Activated T-helper 1 cell treated with anti-CD3 and anti-CD28 coated beads, Interleukin-12 subunit alpha, Interleukin-12 subunit beta, Interleukin-2, Interleukin-4 antibody, amounts not matched to agents 30 ng/mL and 10 ng/mL and 1 ng/mL, durations not matched to agents 14 hours and 24 hours and 36 hours (primary cell): ENCODE measurements around the gene GSTM3. TPM values are rescaled to one million over a fixed set of nuclear protein-coding genes. Genes with fewer than 3 reads are reported as not detected.

Experiments used
- DNase-seq: peaks from one replicate; pipeline ENCODE4 v3.0.0; 2021; ENCODE audit warnings: low spot score
- H3K27ac Mint-ChIP-seq: one replicate; pipeline ENCODE4 v1.8.0; 2021; ENCODE audit warnings: mild to moderate bottlenecking, mixed read lengths
- H3K27me3 Mint-ChIP-seq: one replicate; pipeline ENCODE4 v1.8.0; 2022; ENCODE audit warnings: mild to moderate bottlenecking, moderate library complexity, mixed read lengths; ENCODE audit not compliant: insufficient read depth
- H3K36me3 Mint-ChIP-seq: one replicate; pipeline ENCODE4 v1.8.0; 2021; ENCODE audit warnings: low read depth, mixed read lengths
- H3K4me1 Mint-ChIP-seq: one replicate; pipeline ENCODE4 v1.8.0; 2021; ENCODE audit warnings: low read depth, mixed read lengths
- H3K4me3 Mint-ChIP-seq: one replicate; pipeline ENCODE4 v1.8.0; 2021; ENCODE audit warnings: mild to moderate bottlenecking, moderate library complexity, mixed read lengths
- H3K9me3 Mint-ChIP-seq: one replicate; pipeline ENCODE4 v1.8.0; 2021; ENCODE audit warnings: mixed read lengths
- intact Hi-C: fragments of 100-400 bp; cut with micrococcal nuclease; formaldehyde crosslinking; loops from one replicate; pipeline ENCODE4 v1.15.1; 2024
- total RNA-seq: library from RNA; stranded (reverse); gene quantifications from 2 replicates; pipeline ENCODE4 v1.2.3, GENCODE V29; 2022

The GSTM3 gene
- total RNA-seq, 1 donor from 2014 or later = 10.1 TPM

GRCh38 chr1:109782927-109783326 is 42.1 kb upstream of the GSTM3 start:
- Mint-ChIP-seq H3K27me3 (no peaks in the 10 kb centered on the region), H3K4me1 (peaks cover 21% of the 10 kb centered on the region), H3K27ac (no peak overlapping the region), H3K36me3 (peaks cover 14% of the 10 kb centered on the region), H3K4me3 (no peak overlapping the region), H3K9me3 (peaks cover 11% of the 10 kb centered on the region)
- intact Hi-C loops = no loop called here
- no peak for DNase-seq

DNA sequence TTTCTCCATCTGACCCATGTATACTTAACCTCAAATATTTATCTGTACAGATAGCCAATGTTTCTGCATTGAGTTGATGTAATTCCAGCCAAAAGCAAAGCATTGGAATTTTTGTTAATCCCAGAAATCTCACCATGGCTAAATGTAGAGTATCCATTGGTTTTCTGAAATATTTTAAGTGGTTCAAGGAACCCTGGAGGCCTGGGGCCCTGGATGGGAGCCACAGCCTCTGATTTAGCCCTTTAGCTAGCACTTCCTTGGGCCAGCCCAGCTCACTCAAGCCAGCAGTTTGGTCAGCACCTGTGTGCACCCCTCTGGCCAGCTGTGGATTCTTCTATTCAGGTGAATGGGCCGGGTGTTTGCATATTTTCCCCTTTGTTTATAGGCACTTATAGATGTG is 41.7 kb upstream of the GSTM3 start:
- Mint-ChIP-seq H3K4me3 (no peak overlapping the region), H3K27ac (no peak overlapping the region), H3K4me1 (peaks cover 22% of the 10 kb centered on the region), H3K36me3 (peaks cover 14% of the 10 kb centered on the region), H3K9me3 (peaks cover 11% of the 10 kb centered on the region), H3K27me3 (no peaks in the 10 kb centered on the region)
- intact Hi-C loops = no loop called here
- no peak for DNase-seq

DNA sequence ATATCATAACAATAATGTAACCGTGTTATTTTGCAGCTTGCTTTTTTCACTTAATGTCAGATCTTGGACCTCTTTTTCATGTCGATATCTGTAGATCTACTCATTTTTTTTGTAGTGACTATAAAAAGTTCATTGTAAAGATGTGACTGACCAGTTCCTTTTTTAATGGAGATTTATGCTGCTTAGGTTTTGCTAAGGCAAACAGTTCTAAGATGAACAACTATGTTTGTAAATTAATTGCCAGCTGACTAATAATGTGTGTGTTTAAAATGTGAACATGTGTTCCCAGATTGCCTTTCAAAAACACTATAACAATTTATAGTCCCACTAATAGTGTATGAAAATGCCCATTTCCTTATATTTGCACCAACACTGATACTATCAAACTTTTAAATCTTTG is 41.0 kb upstream of the GSTM3 start:
- peaks cover 13% of the 10 kb centered on the region for H3K36me3 Mint-ChIP-seq
- H3K27me3 Mint-ChIP-seq = no peaks in the 10 kb centered on the region
- peaks cover 11% of the 10 kb centered on the region for H3K9me3 Mint-ChIP-seq
- H3K4me1 Mint-ChIP-seq = peaks cover 27% of the 10 kb centered on the region
- H3K27ac Mint-ChIP-seq = no peak overlapping the region
- no peak for DNase-seq
- no peak overlapping the region for H3K4me3 Mint-ChIP-seq
- intact Hi-C loops = no loop called here

DNA sequence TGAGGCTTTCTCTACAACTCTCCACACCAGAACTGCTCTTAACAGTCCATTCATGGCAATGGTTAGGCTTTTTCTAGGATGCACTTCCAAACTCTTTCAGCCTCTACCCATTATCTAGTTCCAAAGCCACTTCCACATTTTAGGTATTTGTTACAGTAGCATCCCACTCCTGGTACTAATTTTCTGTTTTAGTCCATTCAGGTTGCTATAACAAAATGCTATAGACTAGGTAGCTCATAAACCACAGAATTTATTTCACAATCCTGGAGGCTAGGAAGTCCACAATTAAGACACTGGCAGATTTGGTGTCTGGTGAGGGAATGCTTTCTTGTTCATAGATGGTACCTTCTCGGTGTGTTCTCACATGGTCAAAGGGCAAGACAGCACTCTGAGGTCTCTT is 40.1 kb upstream of the GSTM3 start:
- Mint-ChIP-seq H3K27ac (no peak overlapping the region), H3K27me3 (no peaks in the 10 kb centered on the region), H3K36me3 (peaks cover 13% of the 10 kb centered on the region), H3K9me3 (peaks cover 11% of the 10 kb centered on the region), H3K4me3 (no peak overlapping the region), H3K4me1 (peaks cover 21% of the 10 kb centered on the region)
- intact Hi-C loops = no loop called here
- DNase-seq = no peak

DNA sequence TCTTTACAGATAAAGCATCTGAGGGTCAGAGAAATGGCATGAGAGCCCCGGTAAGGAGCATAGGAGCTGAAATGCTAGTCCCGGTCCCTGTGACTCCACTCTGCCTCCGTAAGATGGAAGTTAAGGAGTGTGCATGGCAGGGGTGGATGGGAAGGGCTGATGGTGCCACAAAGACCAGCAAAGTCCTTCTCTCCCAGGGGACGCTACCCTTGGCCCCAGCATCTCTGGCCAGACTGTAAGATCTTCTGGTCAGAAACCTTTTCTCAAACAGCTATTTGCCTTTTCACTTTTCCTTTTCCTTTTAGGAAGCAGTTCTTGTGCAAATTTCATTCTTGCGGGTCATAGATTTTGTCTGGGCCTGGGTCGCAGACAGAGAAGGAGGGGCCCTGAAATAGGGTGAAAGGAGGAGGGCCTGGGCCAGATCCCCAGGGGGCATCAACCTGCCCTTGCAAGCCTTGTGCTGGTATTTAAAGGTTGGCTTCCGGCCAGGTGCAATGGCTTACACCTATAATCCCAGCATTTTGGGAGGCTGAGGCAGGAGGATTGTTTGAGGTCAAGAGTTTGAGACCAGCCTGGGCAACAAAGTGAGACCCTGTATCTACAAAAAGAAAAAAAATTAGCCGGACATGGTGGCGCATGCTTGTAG is 37.3 kb upstream of the GSTM3 start:
- Mint-ChIP-seq H3K9me3 (peaks cover 11% of the 10 kb centered on the region), H3K27me3 (peaks cover 6% of the 10 kb centered on the region), H3K4me1 (peaks cover 17% of the 10 kb centered on the region), H3K4me3 (no peak overlapping the region), H3K36me3 (peaks cover 13% of the 10 kb centered on the region), H3K27ac (no peak overlapping the region)
- intact Hi-C loops = loop anchor here (1.0 kb wide), 4 partner anchors 12 to 230 kb away; partner anchors contain the start of genes AHCYL1, CSF1 and GNAI3
- DNase-seq = no peak

DNA sequence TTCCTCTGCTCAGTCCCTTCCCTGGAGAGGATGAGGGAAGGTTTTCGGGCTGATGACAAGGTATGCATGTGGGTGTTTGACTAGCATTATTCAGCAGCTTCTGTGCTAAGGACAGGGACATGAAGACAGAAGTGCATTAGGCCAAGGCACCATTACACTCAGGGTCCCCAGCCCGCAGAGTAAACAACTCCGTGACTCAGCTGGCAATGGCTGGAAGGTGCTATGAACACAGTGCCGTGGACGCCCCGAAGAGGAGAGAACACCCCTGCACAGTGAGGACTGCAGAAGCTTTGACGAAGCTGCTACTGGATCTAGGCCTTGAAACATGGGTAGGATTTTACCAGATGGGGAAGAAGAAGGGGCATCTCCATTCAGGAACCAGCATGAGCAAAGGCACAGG is 36.6 kb upstream of the GSTM3 start:
- Mint-ChIP-seq H3K9me3 (peaks cover 11% of the 10 kb centered on the region), H3K4me1 (peaks cover 17% of the 10 kb centered on the region), H3K27ac (peak overlapping the region; percentile 40), H3K27me3 (peaks cover 6% of the 10 kb centered on the region), H3K36me3 (peaks cover 12% of the 10 kb centered on the region), H3K4me3 (no peak overlapping the region)
- DNase-seq = no peak
- intact Hi-C loops = loop anchor here (1.0 kb wide), 4 partner anchors 13 to 229 kb away; partner anchors contain the start of genes AHCYL1, CSF1 and GNAI3

DNA sequence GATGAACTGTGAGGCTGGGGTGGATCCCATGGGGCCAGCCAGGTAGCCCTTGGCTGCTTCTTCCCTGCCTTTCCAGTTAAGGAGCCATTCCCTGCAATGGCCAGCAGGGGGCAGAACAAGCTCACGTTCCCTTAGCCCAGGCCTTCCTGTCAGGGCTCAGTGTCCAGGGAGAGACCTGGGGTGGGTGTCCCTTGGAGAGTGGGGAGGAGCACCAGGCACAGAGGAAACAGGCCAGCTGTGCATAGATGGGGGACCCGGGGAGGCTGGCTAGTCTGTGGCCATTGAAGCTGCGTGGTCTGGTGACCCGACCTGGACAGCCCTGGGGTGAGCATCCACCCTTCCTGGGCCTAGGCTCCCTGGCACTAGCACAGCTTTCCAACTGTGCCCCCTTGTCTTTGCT is 36.1 kb upstream of the GSTM3 start:
- peaks cover 17% of the 10 kb centered on the region for H3K4me1 Mint-ChIP-seq
- intact Hi-C loops = loop anchor here (1.0 kb wide), 5 partner anchors 13 to 234 kb away; partner anchors contain the start of genes AHCYL1, CSF1 and GNAI3

GRCh38 chr1:109776206-109776835 is 35.5 kb upstream of the GSTM3 start:
- Mint-ChIP-seq H3K36me3 (peaks cover 6% of the 10 kb centered on the region), H3K27me3 (peaks cover 6% of the 10 kb centered on the region), H3K4me1 (peaks cover 17% of the 10 kb centered on the region), H3K9me3 (peaks cover 11% of the 10 kb centered on the region), H3K27ac (no peak overlapping the region), H3K4me3 (no peak overlapping the region)
- no peak for DNase-seq
- intact Hi-C loops = loop anchor here (1.0 kb wide), 1 partner anchor 235 kb away; no protein-coding TSS in a partner anchor

More for the DNA sequence above, 36.1 kb upstream of the GSTM3 start:
- peaks cover 10% of the 10 kb centered on the region for H3K36me3 Mint-ChIP-seq
- no peak overlapping the region for H3K4me3 Mint-ChIP-seq
- H3K9me3 Mint-ChIP-seq = peaks cover 11% of the 10 kb centered on the region
- peak; percentile 70 for DNase-seq
- H3K27me3 Mint-ChIP-seq = peaks cover 6% of the 10 kb centered on the region
- H3K27ac Mint-ChIP-seq = peak overlapping the region; percentile 70

DNA sequence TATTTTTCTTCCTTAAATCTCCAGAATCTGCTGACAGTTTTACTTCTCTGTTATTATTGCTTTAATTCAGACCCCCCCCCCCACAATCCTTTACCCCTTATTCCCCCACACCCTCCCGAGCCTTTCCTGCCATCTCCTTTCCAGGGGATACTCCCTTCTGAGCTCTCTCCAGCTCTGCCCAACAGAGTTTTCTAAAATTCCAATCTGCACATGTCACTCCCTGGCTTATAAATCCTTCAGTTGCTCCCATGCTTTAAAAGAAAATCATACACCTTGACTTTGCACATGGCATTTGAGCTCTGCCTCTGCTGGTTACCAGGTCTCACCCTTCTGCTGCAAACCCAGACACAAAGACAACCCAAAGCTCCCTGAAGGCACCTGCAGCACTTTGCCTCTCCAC is 34.6 kb upstream of the GSTM3 start:
- Mint-ChIP-seq H3K27me3 (peaks cover 8% of the 10 kb centered on the region), H3K4me1 (peaks cover 17% of the 10 kb centered on the region), H3K9me3 (peaks cover 1% of the 10 kb centered on the region), H3K36me3 (no peaks in the 10 kb centered on the region), H3K27ac (no peak overlapping the region), H3K4me3 (no peak overlapping the region)
- intact Hi-C loops = no loop called here
- no peak for DNase-seq

DNA sequence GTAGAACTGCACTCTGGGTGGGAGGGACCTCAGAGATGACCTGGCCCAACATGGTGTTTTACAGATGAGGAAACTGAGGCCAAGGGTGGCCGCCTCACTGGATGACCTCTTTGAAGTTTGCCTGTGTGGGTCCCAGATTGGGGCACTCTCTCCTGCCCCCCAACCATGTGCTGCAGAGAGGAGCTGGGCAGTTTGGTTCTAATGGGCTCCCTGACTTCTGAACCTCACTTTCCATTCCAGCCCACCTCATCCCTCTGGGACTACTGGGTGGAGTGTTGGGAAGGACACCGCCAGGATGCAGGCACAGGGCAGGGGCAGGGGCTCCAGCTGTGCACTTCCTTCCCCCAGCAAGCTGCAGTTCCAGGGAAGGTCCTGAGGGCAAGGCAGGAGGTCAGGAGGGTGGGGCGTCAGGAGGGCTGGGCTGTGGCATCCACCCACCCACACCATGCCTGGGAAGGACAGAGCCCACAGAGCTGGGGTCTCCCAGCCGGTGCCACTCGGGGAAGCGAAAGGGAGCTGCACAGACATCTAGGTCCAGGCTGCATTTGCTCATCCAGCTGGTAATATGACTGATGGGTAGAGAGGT is 33.2 kb upstream of the GSTM3 start:
- peaks cover 22% of the 10 kb centered on the region for H3K4me1 Mint-ChIP-seq
- no peaks in the 10 kb centered on the region for H3K36me3 Mint-ChIP-seq
- no peak for DNase-seq
- no peaks in the 10 kb centered on the region for H3K9me3 Mint-ChIP-seq
- H3K4me3 Mint-ChIP-seq = no peak overlapping the region
- intact Hi-C loops = loop anchor here (1.0 kb wide), 2 partner anchors 131 to 228 kb away; no protein-coding TSS in a partner anchor
- H3K27ac Mint-ChIP-seq = no peak overlapping the region
- peaks cover 9% of the 10 kb centered on the region for H3K27me3 Mint-ChIP-seq

DNA sequence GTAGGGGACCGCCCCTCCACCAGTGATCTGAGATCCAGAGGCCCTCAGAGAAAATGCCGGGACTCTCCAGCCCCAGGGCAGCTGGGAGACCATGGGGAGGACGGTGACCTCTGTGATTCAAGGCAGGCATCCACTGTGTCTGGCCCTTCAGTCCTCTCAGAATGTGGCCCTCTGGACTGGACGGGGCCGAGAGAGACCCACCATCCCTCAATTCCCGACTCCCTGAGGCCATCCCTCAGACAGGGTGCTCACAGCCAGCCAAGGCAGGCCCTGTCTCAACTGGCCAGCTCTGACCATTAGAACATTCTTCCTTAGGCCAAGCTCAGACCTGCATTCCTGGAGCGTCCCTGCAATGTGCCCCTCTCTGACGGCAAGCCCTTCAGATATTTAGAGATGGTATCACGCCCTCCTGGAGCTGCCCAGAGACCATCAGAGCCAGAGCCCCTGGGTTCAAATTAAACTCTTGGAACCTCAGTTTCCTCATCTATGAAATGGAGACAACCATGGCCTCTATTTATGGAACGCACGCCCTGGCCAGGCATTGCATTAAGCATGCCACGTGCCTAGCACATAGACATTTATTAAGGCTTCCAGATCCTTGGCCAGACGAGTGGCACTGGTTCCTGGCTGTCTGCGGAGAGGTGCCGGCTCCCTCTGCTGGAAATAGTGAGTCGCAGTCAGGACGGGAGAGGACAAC is 32.5 kb upstream of the GSTM3 start:
- intact Hi-C loops = loop anchor here (1.0 kb wide), 2 partner anchors 130 to 227 kb away; no protein-coding TSS in a partner anchor
- peak; percentile 65 for DNase-seq
- H3K27me3 Mint-ChIP-seq = peaks cover 9% of the 10 kb centered on the region
- H3K4me3 Mint-ChIP-seq = no peak overlapping the region
- H3K9me3 Mint-ChIP-seq = no peaks in the 10 kb centered on the region
- H3K4me1 Mint-ChIP-seq = peaks cover 23% of the 10 kb centered on the region
- H3K27ac Mint-ChIP-seq = peak overlapping the region; percentile 15
- H3K36me3 Mint-ChIP-seq = no peaks in the 10 kb centered on the region

- Mint-ChIP-seq H3K27me3 (peaks cover 9% of the 10 kb centered on the region), H3K9me3 (no peaks in the 10 kb centered on the region), H3K36me3 (no peaks in the 10 kb centered on the region), H3K27ac (no peak overlapping the region), H3K4me1 (peaks cover 23% of the 10 kb centered on the region), H3K4me3 (no peak overlapping the region)
- no peak for DNase-seq
- intact Hi-C loops = loop anchor here (1.0 kb wide), 2 partner anchors 129 to 226 kb away; no protein-coding TSS in a partner anchor
Measured at GRCh38 chr1:109772658-109773202, 31.9 kb upstream of the GSTM3 start.
